Uterus (tissue), 4 donors: ENCODE results near the gene STX1B. TPM values are rescaled to one million over a fixed set of nuclear protein-coding genes. Genes with fewer than 3 reads are reported as not detected.

ENCODE experiments used
- DNase-seq, 2 donors: peaks; one replicate each; pipeline ENCODE4 v3.0.0-alpha.2; 2019 to 2020
- H3K27ac ChIP-seq, 2 donors: fragments of 200-600 bp; sonication (generic); 1 replicate in 1 of 2; 2 replicates in 1 of 2; pipeline ENCODE4 v1.5.1; 2016 to 2018
- H3K27me3 ChIP-seq, 2 donors: fragments of 200-600 bp; sonication (generic); one replicate each; pipeline ENCODE4 v1.5.1; 2018 to 2019; ENCODE audit warnings: control low read depth in 1 of 2
- H3K36me3 ChIP-seq, 2 donors: fragments of 200-600 bp; sonication (generic); one replicate each; pipeline ENCODE4 v1.5.1; 2019; ENCODE audit warnings: control low read depth in 1 of 2
- H3K4me1 ChIP-seq, 2 donors: fragments of 200-600 bp; sonication (generic); one replicate each; pipeline ENCODE4 v1.5.1; 2018 to 2019; ENCODE audit warnings: control low read depth in 1 of 2
- H3K4me3 ChIP-seq, 2 donors: fragments of 200-600 bp; sonication (generic); 1 replicate in 1 of 2; 2 replicates in 1 of 2; pipeline ENCODE4 v1.5.1; 2018 to 2019; ENCODE audit warnings: mild to moderate bottlenecking in 1 of 2
- H3K9me3 ChIP-seq, 2 donors: fragments of 200-600 bp; sonication (generic); one replicate each; pipeline ENCODE4 v1.5.1; 2019; ENCODE audit warnings: control low read depth in 1 of 2
- CTCF ChIP-seq, 4 experiments: fragments of 200-600 bp in 2 of 4; fragments of 450-650 bp in 2 of 4; sonication (generic) in 2 of 4; IDR thresholded peaks; one replicate each; pipeline ENCODE4 v1.5.1; 2016 to 2019; ENCODE audit warnings: antibody characterized with exemption in 4 of 4, mild to moderate bottlenecking in 2 of 4, moderate library complexity in 1 of 4
- POLR2A ChIP-seq, 2 donors: fragments of 450-650 bp; IDR thresholded peaks; one replicate each; pipeline ENCODE4 v1.6.1; 2016; ENCODE audit warnings: antibody characterized with exemption in 2 of 2, mild to moderate bottlenecking in 1 of 2, moderate library complexity in 1 of 2
- intact Hi-C: fragments of 100-400 bp; cut with DNase I; formaldehyde crosslinking; loops from one replicate; pipeline ENCODE4 v1.15.1; 2023; ENCODE audit warnings: low total_unique reads
- total RNA-seq, 4 donors: library from RNA; depleted of rRNA in 3 of 4; stranded (reverse); fragments of >200 nt in 3 of 4; gene quantifications; one replicate each; pipeline versions ENCODE4 v1.1.0 to v1.2.4, GENCODE V29; 2014 to 2023
- donor health status: DM: yes; HTN: yes; CAD: no.

STX1B gene
- total RNA-seq, 4 donors from 2014 or later: 0.88 to 2.6 (median 2.5) TPM

GRCh38 chr16:31043352-31043751 is 32.9 kb upstream of the STX1B start:
- no peak for DNase-seq
- intact Hi-C loops: no loop called here
- H3K36me3 ChIP-seq: no peaks in the 10 kb centered on the region
- no peaks in the 10 kb centered on the region for H3K27me3 ChIP-seq
- no peak overlapping the region for H3K27ac ChIP-seq
- no peaks in the 10 kb centered on the region for H3K9me3 ChIP-seq
- H3K4me3 ChIP-seq: no peak overlapping the region
- no peaks in the 10 kb centered on the region for H3K4me1 ChIP-seq
- TF ChIP-seq CTCF (IDR thresholded peaks at IDR 0.05) (no peak), POLR2A (IDR thresholded peaks at IDR 0.05) (no peak)

GRCh38 chr16:31042866-31043265 is 32.4 kb upstream of the STX1B start:
- H3K36me3 ChIP-seq: no peaks in the 10 kb centered on the region
- H3K9me3 ChIP-seq: no peaks in the 10 kb centered on the region

GRCh38 chr16:31038993-31039392 is 28.6 kb upstream of the STX1B start:
- intact Hi-C loops: no loop called here
- no peak for TF ChIP-seq CTCF (IDR thresholded peaks at IDR 0.05)
- no peak for TF ChIP-seq POLR2A (IDR thresholded peaks at IDR 0.05)
- no peaks in the 10 kb centered on the region for H3K36me3 ChIP-seq

More at GRCh38 chr16:31042866-31043265, 32.4 kb upstream of the STX1B start:
- Histone ChIP-seq H3K27ac (no peak overlapping the region), H3K4me1 (no peaks in the 10 kb centered on the region), H3K4me3 (no peak overlapping the region), H3K27me3 (no peaks in the 10 kb centered on the region)
- intact Hi-C loops: no loop called here
- TF ChIP-seq CTCF (IDR thresholded peaks at IDR 0.05): no peak
- TF ChIP-seq POLR2A (IDR thresholded peaks at IDR 0.05): no peak
- DNase-seq: no peak

GRCh38 chr16:31036691-31037090 is 26.3 kb upstream of the STX1B start:
- Histone ChIP-seq H3K27me3 (no peaks in the 10 kb centered on the region), H3K36me3 (no peaks in the 10 kb centered on the region), H3K4me1 (peaks cover 6% of the 10 kb centered on the region in 2 donors), H3K27ac (no peak overlapping the region), H3K4me3 (no peak overlapping the region), H3K9me3 (no peaks in the 10 kb centered on the region)
- TF ChIP-seq POLR2A (IDR thresholded peaks at IDR 0.05) (no peak), CTCF (IDR thresholded peaks at IDR 0.05) (no peak)
- intact Hi-C loops: no loop called here
- no peak for DNase-seq

More at GRCh38 chr16:31038993-31039392, 28.6 kb upstream of the STX1B start:
- peaks cover 6% of the 10 kb centered on the region in 2 donors for H3K4me1 ChIP-seq
- H3K27me3 ChIP-seq: no peaks in the 10 kb centered on the region
- no peaks in the 10 kb centered on the region for H3K9me3 ChIP-seq
- DNase-seq: no peak
- no peak overlapping the region for H3K4me3 ChIP-seq
- H3K27ac ChIP-seq: no peak overlapping the region

GRCh38 chr16:31033709-31034492 is 23.5 kb upstream of the STX1B start:
- intact Hi-C loops: no loop called here
- H3K4me1 ChIP-seq: peaks cover 6% of the 10 kb centered on the region in 2 donors
- no peaks in the 10 kb centered on the region for H3K9me3 ChIP-seq
- peak; percentile 89 to 93 for DNase-seq
- no peaks in the 10 kb centered on the region for H3K36me3 ChIP-seq
- peak overlapping the region; percentile 85 to 100 for H3K4me3 ChIP-seq
- H3K27me3 ChIP-seq: no peaks in the 10 kb centered on the region
- H3K27ac ChIP-seq: peak overlapping the region; percentile 95
- TF ChIP-seq POLR2A (IDR thresholded peaks at IDR 0.05): peak; percentile 33 to 34
- no peak for TF ChIP-seq CTCF (IDR thresholded peaks at IDR 0.05)
